Bone marrow (tissue), 2 donors: Measurements from ENCODE around the gene TBX21.

Experiments
- DNase-seq, 2 donors: peaks; one replicate each; lab custom pipeline; 2025; lab: John Stamatoyannopoulos, UW

Gene TBX21

DNA sequence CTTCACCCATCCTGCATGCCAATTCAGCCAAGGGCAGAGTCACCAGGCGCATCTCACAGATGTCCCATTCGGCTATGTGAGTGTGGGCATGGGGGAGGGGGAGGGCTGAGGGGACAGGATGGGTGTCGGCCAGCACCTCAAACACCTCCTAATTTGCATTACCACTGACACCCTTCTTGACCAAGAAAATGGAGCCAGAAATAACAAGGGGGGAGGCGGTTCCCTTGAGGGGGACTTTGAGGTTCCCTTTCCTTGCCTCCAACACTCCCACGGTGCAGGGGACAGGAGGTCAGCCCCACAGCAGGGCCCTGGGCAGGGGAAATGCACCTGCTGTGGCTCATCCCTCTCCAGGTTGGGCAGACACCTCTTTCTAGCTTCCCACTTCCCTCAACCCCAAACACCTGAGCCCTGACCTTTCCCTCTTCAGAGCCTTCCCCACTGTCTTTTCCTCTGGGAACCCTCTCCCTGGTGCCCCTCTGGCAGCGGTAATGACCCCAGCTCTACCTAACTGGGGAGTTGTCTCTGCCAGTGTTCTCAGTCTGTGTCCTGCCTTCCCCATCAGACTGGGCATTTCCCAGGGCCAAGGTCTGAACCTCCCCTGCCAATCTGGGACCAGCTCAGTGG, 18.2 kb upstream of the TBX21 start:
- DNase-seq = no peak

DNA sequence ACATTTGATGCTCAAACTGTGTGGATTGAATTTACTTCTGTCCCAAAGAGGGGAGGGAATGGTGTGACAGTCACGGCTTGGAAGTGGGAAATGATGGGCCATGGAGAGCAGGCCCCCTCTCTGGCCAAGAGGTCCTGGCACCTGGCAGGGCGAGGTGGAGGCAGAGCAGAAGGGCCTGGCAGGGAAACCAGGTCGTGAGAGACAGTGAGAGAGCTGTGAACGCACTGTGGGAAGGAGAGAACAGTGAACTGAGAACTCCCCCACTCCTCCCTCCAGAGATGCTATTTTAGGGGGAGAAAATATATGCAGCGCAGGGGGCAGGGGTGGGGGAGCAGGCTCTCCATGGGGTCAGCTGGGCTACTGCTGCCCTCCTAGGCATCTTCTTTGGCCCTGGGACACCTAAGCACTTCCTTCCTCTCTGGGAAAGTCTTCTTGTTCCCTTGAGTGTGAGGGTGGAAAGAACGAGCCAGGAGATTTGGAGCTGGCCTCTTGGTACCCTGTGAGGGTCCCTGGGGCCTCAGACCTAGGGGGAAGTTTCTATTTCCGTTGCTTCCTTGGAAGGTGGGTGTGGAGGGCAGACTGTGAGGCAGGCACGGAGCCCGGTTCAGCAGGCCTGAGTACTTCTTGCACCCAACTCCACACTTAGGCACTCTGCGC, 17.2 kb upstream of the TBX21 start:
- DNase-seq = no peak

DNA sequence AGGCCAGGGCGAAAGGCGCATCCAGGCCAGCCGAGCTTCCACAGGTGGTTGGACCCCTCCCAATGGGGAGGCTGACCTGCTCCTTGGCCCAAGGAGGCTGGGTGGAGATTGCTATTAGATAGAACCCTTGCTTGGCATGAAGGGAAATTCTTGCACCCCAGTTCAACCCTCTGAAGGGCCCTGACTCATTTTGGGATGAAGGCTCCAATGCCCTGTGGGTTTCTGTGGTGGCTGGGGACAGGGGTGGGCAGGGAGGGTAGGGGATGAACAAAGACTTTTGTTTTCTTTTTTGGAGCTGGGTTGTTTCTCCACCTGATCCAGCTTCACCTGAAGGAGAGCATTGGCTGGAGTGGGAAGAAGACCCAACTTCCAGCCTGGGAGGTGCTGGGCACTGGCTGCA, 16.7 kb upstream of the TBX21 start:
- no peak for DNase-seq

DNA sequence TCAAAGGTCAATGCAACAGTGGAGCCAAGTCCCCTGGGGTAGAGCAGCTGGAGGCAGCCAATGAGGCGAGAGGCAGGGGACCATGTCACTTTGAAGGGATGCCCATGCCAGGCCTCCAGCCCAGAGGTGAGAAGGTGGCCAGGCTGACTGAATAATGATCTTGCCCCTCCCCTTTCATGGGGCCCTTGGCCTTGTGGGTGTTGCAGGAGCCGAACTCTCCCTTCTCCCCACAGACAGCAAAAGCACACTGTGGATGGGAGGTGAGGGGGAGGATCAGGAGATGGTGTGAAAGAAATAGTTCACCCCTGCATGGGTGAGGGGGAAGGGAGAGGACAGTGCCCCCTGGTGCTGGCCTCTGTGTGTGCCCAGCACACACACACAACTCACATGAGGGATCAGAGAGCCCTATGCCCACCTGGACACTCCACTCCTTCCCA, 15.8 kb upstream of the TBX21 start:
- DNase-seq = no peak

DNA sequence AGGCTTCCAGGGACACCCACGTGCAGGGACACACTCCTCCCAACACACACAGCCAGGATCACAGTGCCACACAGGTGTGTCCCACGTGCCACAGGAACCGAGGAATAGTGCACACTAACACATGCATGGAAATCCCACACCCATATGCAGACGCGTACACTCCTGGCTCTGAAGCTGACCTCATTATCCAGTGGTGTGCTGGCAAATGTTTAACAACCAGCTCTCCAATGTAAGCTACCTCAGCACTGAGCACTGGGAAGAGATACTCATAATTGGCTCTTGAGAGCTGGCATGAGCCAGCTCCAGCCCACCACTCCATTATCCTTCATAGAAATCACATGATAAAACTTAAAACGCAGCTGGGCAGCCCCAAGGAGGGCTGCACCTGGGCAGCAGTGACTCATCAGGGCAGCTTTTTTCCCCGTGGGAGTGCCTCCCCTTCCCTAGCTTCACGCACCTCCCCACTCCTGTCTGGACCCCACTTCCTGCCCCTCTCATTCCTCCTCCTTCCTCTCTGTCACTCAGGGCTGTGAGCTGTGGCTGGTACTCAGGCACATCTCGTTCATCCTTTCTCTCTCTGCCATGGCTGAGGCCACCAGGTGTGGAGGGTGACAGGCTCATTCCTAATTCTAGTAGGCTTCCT, 14.9 kb upstream of the TBX21 start:
- no peak for DNase-seq

DNA sequence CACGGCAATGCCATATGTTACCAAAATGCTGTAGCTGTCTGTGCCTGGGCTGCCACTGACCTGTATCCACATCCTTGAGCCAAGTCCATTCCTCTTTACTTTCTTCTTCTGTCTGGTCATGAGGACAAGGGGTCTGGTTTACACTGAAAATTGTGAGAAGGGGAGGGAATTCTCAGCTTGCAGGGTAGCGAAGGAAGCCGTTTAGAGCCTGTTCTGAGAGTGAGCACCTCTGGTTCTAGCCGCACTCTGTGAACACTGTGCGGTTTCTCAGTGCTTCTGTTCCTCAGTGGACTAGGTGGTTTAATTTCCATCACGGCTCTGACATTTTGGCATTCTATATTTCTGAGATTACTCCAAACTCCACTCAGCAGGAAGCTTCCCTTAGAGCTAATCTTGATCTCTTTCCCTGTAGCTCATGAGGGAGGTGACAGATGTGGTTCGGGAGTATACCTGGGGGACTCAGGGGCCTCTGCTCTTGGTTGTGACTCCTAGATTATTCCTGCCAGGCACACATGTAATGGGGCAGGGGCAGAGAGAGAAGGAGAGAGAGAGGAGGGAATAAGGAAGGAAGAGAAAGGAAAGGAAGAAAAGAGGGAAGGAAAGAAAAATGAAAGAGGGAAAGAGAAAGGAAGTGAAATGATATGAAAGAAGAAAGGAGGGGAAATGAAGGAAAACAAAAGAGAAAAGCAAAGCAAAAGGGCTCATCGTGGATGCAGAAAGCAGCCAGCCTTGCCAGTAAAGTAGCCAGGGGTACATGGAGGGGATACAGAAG, 14.2 kb upstream of the TBX21 start:
- DNase-seq = no peak

DNA sequence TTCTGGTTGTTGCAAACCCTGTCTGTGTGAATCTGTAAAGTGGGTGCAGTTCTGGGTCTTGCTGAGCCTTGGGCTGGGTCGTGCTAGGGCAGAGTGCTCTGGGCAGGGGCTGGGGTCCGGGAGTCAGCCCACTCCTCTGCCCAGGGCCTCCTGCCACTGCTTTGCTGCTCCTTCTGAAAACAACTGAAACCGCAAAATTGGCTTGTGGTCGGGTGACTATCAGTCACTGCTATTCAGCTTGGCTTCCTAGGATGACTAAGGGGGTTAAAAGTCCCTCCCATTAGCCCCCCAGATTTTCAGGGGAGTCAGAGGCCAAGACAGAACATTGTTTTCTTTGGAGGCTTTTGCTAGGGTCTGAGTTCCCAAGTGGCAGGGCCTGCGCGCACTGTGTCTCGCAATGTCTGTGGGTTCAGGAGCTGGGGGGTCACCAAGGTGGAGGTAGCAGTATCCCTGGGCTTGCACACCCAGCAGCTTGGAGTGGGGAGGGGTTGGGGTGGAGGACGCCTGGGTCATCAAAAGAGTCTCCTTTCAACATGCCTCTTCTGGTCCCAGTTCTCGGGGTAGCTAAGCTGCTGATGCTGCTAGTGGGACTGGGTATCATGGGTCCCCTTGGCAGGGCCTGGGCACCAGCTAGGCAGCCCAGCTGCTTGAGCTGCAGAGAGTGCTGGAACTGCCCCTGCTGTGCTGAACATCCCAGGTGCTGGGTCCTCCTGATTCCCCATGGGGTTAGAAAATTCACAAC, 13.5 kb upstream of the TBX21 start:
- peak; percentile 38 to 80 for DNase-seq

DNA sequence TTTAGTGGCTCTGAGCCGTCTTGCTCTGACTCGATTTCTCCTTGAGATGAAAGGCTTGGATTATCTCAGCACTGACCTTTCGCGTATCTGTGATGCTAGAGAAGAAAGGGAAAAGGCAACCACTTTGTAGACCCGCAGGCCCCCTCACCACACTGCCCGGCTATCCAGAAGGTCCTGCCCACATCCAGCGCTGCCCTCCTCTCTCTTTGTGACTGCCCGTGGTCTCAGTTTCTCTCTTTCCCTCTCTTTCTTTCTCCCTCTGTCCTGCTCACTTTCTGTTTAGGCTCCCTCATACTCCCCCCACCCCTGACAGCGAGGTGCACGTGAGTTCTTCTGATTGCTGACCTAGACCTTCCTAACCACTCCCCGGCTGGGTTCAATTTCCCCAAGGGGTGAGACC, 12.8 kb upstream of the TBX21 start:
- no peak for DNase-seq

DNA sequence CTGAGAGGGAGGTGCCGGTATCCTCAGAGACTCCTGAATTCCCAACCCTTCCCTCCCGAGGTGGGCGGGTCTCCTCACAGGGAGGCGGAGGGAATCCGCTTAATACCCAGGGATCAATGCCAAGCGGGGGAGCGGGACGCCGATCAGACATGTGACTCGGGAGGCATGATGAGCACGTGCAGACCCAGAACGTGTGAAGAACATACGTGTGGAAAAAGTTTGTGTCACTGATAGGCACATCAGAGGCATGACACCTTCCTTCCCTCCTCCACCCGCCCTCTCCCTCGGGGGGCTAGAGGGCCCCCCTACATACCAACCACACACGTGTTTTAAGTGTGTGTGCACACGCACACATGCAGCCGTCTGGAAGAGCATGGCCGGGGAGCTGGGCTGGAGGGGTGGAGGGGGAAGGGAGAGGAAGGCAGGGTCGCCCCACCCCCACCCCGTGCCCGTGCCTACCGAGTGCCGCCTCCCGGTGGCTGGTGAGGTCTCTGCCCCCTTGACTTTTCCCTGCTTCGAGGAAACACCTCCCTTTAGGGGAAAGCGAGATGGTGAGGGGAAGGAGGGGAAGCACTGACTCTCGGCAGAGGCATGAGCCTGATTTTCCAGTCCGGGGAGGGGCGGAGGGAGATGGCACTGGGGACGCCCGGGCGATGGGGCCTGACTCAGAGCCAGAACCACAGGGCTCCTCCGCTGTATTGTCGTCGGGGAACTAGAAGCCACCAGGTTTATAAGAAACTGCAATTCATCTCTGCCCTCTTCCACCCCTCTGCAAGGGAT, 12.1 kb upstream of the TBX21 start:
- DNase-seq = peak; percentile 59 to 90

DNA sequence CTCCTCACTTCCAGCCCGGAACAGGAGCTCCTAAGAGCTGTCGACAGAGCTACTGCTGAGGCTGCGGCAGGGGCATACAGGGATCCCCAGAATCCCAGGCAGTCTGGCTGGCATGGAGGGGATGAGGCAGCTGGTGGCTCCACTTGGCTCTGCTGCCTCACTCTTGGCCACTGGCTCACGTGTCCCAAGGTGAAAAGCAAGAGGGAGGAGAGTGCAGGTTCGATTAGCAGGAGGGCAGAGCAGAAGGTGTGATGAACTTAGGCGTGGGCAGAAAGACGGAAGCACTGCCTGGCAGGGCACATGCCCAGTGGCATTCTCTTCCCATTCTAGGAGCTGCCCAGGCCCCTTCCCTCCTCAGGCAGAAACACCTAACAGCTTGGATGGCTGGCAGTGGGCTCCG, 11.3 kb upstream of the TBX21 start:
- no peak for DNase-seq

DNA sequence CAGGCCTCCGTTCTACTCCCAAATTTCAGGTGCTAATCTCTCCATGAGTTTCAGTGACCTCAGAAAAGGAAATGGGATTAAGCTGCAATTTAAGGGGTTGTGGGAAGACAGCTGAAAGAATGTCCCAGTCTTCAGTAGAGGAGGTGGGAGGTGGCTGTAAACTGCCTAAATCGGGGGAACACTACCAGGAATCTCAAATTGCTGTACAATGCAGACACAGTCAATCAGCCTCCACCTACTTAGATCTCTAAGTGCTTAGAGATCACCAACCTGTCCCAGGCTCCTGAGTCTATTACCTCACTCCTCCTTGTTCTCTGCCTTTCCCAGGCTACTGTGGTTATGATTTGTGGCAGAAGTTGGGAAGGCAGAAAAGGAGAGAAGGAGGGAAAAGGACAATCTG, 8.3 kb upstream of the TBX21 start:
- DNase-seq = no peak

DNA sequence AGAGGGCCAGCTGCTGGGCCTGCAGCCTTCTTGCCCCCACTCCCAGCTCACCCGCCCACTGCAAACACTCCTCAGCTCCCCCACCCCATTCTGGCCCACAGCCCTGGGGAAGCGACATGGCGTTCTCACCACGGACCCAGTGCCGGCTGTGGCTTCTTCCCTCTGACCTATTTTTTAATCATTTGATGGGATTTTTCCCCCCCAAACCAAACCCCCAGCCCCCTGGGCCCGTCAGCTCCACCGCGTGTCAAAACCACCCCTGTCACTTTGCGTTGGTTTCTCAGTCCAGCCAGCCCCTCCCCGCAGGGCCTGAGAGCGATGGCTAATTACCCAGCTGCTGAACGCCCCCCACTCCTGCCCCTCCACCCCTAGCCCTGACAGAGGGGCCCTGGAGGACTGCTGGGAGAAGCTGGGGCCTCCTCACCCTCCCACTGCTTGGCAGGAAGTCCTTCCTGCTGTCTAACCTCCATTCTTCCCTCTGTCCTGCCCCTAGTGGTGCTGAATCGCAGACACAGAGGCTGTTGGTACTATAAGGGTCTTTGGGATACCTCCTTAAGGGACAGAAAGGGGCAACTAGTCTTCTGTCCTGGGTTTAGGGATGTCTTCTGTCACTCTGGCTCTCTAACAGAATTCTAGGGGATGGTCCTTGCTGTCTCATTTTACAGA, 7.5 kb upstream of the TBX21 start:
- DNase-seq = no peak

DNA sequence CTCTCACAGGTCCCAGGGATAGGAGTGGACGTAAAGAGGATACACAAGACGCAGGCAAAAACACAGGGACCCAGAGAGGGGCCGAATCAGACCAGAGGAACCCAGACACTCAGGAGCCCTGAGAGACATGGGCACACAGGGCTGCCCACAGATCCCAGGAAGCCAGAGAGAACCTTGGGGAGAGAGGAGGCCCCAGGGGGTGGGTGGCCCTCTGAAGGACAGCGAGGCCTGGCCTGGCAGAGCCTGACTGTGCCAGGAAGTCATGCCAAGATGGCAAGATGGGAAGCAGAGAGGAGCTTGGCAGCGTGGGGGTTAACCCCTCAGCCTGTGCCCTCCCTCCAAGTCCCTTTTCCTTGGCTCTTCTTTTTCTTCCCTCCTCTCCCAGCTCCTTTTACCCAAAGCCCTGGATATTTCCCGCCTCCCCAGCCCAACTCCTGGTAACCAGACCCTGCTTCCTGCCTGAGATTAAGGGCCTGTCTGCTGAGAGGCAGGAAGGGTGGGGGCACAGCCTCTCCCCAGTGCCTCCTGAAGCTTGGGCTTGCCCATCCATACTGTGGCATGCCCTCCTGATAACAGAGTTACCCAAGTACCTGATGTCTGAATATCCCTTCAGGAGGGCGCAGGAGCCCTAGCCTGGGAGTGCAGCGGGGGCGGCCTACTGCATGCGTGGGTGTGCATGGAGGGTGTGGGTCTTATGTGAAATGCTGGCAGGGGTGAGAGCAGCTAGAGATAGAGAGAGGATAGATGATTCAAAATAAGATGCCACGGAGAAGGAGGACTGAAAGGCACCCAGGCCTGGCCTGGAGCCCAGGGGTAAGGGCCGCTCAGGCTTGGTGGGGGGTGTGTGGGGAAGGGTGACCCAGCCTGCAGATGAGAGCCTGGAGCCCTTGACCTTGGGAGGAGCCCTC, 6.0 kb upstream of the TBX21 start:
- no peak for DNase-seq

DNA sequence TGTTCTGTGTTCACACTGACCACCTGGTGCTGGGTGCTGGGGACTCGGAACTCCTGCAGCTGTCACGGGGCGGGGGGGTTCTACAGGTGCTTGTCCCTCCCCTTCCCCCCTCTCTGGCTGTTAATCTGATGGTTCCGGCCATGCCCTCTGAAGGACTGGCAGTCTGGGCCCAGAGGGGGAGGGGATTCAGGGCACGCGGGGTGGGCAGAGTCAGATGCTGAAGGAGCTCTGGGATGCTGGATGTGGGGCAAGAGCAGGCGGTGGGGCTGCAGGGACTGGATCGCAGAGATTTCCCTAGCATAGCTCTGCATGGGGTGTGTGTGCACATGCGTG, 5.4 kb upstream of the TBX21 start:
- DNase-seq = no peak

DNA sequence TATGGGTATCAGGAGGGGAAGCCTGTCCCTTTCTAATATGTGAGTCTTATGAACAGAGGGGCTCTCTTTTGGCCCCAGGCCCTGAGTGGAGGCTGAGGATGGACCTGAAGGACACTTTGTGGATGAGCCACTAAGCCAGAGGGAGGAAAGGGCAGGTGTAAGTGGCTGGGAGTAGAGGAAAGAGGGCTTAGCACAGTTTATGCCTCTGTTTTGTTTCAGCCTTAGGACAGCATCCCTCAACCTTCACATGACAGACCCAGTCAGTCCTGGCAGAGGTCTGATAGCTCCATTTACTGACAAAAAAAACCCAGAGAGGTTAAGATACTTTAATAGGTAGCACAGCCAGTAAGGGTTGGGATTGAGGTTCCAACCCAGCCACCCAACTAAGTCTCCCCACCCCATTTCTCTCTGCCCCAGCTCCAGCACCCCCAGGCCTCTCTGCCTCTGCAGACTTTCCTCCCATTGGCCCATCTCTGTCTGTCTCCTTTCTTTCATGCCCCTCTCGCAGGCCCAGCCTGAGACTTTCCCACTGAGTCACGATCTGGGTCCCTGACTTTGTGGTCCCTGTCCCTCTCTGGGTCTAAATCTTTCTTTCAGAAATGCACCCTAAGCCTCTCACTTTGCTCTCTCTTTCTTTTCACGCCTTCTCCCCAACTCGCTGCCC, 4.7 kb upstream of the TBX21 start:
- no peak for DNase-seq

DNA sequence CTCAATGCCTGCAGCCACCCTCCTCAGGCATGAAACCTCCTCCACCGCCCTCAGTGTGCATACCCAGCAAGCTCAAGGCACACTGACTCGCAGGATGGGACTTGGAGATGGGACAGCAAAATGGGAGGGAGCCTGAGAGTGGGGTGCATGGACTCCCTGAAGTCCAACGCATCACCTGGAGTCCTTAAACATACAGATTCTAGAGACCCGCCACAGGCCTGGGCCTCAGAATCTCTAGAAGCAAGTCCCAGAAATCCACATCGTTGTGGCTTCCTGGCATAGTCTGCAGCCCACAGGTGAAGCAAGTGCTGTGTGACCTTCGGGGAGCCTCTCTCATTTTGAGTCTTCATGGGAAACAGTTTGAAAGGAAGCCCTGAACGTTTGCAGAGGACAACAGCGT, 3.6 kb upstream of the TBX21 start:
- DNase-seq = no peak

DNA sequence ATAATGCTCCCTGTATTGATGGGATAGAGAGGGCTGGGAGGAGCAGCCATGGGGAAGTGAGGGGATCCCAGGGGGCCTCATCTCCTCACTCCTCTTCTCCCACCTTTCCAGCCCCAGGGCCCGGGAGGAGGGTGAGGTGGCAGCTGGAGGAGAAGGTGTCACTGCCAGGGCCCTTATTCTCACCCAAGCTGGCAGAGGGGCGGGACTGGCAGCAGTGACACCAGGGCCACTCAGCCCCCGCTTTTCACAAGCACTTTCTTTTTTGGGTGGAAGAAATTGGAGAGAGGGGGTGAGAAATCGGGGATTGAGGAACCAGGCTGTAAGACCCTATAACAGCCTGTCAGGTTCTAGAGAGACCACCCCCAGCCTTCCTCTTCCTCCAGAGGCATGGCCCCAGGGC, 2.4 kb upstream of the TBX21 start:
- no peak for DNase-seq

DNA sequence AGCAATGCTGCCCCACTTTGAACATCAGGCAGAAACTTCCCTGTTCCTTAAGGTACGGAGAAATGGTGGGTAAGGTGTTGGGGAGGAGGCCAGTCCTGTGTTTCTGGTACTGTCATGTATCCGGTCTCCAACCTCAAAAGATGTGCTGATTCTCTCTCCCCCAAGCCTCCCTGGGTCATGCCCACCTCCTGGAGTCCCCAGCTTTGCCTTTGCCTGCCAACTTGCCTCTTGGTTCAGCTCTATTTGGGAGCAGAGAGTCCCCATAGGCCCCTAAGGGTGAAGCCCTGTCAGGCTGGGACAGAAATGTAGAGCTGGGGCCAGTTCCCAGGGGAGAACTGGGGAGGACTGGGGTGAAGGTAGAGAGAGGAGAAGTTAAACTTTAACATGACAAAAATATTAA, 1.6 kb upstream of the TBX21 start:
- no peak for DNase-seq

DNA sequence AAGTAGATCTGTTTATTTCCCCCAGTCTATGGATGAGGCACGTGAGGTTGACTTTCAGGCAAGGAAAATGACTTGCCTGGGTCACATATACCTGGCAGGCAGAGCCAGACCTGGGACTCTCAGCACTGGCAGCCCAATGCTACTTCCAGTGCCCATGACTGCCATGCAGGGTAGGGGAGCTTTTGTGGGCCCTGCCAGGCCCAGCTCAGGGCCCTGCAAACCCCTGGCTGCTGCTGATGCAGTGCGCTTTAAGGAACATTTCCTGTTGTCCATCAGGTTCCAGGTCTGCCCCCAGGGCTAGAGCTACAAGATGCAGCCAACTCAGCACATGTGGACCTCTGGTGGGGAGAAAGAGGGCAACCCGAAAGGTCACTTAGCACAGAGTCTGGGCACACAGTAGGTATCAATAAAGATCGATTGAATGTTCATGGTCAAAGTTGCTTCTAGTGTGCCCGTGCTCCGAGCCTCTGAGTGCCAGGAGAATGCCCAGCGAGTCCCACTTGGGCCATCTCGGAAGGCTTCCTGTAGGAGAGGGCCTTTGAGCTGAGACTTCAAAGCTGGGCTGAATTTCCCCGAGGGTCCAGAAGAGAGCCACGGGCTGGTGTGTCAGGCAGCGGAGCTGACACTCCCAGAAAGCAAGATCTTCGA, 513 bp upstream of the TBX21 start:
- no peak for DNase-seq
